ENCODE measurements around the gene HTRA2.

Gene HTRA2

GRCh38 chr2:74566076-74566753, 36.5 kb downstream of the HTRA2 start:
- DNase-seq = no peak

GRCh38 chr2:74566754-74567085, 37.0 kb downstream of the HTRA2 start:
- no peak for DNase-seq

- no peak for DNase-seq
Measured at GRCh38 chr2:74567881-74568280, 38.1 kb downstream of the HTRA2 start.

- no peak for DNase-seq
Measured at GRCh38 chr2:74569686-74570085, 40.0 kb downstream of the HTRA2 start.

GRCh38 chr2:74571058-74571457, 41.3 kb downstream of the HTRA2 start:
- no peak for DNase-seq

GRCh38 chr2:74572178-74572925, 42.6 kb downstream of the HTRA2 start:
- no peak for DNase-seq

GRCh38 chr2:74573747-74574562, 44.2 kb downstream of the HTRA2 start:
- no peak for DNase-seq

- peak; percentile 83 for DNase-seq
Measured at GRCh38 chr2:74575320-74575719, 45.6 kb downstream of the HTRA2 start.

GRCh38 chr2:74576211-74576862, 46.6 kb downstream of the HTRA2 start:
- DNase-seq = peak; percentile 69

GRCh38 chr2:74576863-74577229, 47.1 kb downstream of the HTRA2 start:
- no peak for DNase-seq

GRCh38 chr2:74577448-74577847, 47.7 kb downstream of the HTRA2 start:
- DNase-seq = peak; percentile 70

- DNase-seq = no peak
Measured at GRCh38 chr2:74578408-74578807, 48.7 kb downstream of the HTRA2 start.

GRCh38 chr2:74581463-74581862, 51.7 kb downstream of the HTRA2 start:
- DNase-seq = no peak

GRCh38 chr2:74582184-74582583, 52.5 kb downstream of the HTRA2 start:
- no peak for DNase-seq
